NCI-H2107 (cell line): Measurements from ENCODE around the gene ST3GAL3.

ENCODE experiments used
- DNase-seq: peaks from one replicate; lab custom pipeline; 2025; lab: John Stamatoyannopoulos, UW

The ST3GAL3 gene, protein sequence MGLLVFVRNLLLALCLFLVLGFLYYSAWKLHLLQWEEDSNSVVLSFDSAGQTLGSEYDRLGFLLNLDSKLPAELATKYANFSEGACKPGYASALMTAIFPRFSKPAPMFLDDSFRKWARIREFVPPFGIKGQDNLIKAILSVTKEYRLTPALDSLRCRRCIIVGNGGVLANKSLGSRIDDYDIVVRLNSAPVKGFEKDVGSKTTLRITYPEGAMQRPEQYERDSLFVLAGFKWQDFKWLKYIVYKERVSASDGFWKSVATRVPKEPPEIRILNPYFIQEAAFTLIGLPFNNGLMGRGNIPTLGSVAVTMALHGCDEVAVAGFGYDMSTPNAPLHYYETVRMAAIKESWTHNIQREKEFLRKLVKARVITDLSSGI

DNA sequence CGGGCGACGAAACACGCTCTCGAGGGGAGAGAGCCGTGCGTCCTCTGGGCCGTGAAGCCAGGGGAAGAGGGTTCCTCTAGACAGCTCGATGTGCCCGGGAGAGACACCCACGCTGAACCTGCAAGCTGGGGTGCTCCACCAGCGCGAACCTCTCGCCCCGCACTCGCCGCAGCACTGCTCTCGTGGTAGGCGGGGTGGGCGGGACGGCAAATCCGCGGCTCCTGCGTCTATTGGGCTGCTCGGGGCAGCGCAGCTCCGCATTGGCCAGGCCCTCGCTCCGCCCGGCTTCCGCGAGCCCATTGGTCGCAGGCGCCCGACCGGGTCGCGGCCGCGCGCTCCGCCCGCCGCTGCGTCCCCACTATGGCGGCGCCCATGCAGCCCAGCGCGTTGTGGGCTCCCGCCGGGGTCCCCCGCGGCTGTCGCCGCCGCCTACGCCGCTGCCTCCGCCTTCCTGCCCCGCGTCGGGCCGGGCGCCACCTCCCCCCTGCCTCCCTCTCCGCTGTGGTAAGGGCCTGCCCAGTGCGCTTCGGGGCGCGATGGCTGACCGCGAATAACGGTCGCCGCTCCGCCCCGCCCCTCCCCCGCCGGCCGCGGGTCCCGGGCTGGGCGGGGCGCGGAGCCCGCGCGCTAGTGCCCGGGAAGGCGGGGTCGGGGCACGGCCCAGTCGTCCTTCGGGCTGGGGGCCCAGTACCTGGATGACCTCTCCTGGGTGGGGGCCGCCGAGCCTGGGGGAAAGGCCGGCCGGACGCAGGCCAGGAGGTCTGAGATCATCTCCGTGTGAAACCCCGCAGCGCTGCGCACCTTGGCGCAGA, at the start of gene ST3GAL3:
Gene ST3GAL3, plus strand, starts transcription at position 347 of the 812 bp plus-strand sequence. CDS start 28,727 bp downstream, outside the sequence.
- DNase-seq = peak; percentile 89

DNA sequence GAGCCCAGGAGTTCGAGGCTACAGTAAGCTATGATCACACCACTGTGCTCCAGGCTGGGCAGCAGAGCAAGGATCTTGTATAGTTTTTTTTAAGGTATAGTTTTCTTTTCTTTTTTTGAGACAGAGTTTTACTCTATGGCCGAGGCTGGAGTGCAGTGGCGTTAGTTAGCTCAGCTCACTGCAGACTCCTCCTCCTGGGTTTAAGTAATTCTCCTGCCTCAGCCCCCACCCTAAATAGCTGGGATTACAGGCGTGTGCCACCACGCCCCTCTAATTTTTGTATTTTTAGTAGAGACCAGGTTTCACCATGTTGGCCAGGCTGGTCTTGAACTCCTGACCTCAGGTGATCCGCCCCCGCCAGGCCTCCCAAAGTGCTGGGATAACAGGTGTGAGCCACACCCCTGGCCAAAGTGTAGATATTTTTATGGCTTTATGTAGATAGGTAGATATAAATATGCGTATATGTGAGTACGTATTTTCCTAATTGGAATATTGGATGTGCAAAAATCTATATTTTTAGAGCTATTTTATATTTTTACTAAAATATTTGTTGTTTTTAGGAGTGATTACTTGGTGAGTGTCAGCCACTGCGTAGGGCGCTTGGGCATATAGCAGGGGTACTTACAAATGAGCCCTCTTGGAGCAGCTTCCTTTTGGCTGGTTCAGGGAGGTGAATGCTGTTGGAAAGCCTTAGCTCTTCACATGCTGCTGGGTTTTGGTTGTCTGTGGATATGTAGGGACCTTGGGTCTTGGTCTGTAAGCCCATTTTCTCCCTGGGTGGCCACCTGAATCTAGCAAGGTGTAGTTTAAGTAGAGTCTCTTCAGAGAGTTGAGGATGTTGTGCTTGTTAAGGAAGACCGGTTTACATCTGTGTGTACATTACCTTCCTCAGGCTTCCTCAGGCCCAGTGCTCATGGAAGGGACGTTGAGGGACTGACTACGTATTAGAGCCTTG, 47.8 kb upstream of the ST3GAL3 start:
- DNase-seq = no peak

GRCh38 chr1:43660355-43660754, 47.0 kb upstream of the ST3GAL3 start:
- no peak for DNase-seq

DNA sequence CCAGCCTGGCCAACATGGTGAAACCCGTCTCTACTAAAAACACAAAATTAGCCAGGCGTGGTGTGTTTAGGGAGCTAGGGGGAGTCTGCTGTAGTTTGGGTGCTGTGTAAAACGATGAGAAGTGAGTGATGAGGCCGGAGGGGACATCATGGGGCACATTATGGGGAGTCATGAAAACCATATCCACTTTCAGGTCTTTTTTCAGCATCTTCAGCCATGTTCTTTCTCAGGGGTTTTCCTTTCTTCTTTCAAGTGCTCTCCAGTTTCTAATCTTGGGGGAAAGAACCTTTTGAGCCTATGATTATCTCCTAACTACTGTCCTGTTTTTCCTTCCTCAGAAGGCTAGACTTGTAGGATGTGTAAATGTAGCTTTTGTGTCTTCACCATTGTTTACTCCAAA, 43.0 kb upstream of the ST3GAL3 start:
- DNase-seq = no peak

DNA sequence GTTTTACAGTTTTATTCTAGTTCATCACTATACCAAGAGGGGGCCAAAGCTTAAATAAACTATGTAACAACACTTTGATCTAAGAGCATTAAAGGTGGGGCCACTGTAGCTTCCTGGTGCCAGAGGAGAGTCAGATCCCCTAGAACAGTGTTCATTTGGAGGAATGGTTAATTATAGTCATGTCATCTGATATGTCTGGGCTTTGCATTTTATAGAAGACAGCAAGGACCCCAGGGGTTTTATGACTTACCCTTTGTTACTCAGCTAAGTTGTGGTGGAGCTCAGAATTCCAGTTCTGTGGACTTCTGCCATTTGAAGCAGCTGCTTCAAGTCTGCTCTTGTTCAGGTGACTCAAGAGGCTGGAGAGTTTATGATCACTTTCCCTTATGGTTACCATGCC, 40.7 kb upstream of the ST3GAL3 start:
- DNase-seq = peak; percentile 43

DNA sequence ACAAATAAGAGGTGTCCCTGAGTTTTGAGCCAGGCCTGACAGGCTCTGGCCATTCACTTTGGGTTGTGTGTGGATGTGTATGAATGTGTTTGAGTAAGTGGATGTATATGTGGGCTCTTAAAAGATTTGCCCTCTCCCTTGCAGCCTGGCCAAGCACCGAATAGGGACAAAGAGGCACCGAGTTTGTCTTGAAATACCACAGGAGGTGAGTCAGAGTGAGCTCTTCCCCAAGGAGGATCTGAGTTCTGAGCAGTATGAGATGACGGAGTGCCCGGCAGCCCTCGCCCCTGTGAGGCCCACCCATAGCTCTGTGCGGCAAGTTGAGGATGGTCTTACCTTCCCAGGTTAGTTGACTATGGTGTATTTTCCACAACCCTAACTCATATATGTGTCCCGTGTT, 38.4 kb upstream of the ST3GAL3 start:
- no peak for DNase-seq

- DNase-seq = no peak
Observed at GRCh38 chr1:43669878-43670277, 37.5 kb upstream of the ST3GAL3 start.

GRCh38 chr1:43671193-43671592, 36.1 kb upstream of the ST3GAL3 start:
- no peak for DNase-seq

GRCh38 chr1:43671626-43672330, 35.6 kb upstream of the ST3GAL3 start:
- DNase-seq = no peak

GRCh38 chr1:43673261-43673660, 34.1 kb upstream of the ST3GAL3 start:
- DNase-seq = no peak

DNA sequence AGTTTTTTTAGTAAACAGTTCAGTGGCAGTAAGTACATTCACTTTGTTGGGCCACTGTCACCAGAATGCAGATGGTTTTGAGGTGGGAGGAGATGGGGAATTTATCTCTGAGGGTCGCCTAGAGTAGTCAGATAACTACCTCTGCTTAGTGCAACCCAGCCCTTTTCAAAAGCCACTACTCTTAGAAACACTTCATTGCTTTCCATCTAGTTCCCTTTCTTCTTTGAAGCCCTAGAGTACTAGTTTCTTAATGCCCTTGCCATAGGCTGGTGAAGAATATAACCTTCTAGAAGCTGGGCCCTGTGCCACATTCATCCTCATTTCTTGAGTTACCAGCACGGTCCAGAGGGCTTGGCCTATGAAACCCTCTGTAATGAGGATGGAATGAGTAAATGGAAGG, 28.4 kb upstream of the ST3GAL3 start:
- no peak for DNase-seq

- no peak for DNase-seq
Observed at GRCh38 chr1:43683560-43683959, 23.8 kb upstream of the ST3GAL3 start.

GRCh38 chr1:43686801-43687200, 20.5 kb upstream of the ST3GAL3 start:
- DNase-seq = no peak

DNA sequence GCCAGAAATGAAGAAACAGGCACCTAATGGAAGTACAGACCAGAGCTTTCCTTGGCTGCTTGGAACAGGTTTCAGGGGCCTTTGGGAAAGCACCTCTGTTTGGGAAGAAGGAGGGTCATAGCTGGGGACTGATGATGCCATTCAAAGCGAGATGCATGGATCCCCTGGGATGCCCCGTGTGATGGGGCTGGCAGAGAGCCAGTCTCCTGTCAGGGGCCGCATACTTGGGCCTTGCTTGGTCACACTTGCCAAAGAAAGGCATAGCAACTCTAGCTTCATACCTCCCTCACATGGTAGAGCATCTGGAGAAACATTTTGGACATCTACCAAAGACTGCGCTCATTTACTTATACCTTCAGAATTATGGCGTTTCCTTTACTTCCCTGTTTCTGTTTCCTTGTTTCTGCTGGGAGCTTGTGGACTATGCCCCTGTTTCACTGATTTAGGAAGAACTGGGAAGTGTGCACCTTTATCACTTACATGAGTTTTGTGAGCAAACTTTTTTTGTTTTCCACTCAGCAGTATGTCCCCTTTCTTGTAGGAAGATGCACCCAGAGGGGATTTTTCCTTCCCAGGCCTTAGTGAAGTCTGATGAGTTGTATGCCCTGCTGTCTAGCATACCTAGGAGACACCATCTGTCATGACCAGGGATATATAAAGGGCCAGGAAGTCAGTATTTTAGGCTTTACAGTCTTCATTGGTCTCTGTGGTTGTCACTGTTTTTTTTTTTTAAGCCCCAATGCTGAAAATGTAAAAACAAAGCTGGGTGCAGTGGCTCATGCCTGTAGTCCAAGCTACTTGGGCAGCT, 19.8 kb upstream of the ST3GAL3 start:
- DNase-seq = no peak

DNA sequence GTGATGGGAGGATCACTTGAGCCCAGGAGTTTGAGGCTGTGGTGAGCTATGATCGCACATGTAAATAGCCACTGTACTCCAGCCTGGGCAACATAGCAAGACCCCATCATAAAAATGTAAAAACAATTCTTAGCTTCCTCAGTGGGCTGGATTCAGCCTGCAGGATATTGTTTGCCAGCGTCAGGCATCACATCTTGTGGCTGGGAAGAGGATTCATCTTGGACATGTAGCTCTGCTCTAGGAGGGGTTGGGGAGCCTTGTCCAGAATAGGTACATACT, 19.3 kb upstream of the ST3GAL3 start:
- no peak for DNase-seq

GRCh38 chr1:43688594-43689000, 18.7 kb upstream of the ST3GAL3 start:
- DNase-seq = no peak

DNA sequence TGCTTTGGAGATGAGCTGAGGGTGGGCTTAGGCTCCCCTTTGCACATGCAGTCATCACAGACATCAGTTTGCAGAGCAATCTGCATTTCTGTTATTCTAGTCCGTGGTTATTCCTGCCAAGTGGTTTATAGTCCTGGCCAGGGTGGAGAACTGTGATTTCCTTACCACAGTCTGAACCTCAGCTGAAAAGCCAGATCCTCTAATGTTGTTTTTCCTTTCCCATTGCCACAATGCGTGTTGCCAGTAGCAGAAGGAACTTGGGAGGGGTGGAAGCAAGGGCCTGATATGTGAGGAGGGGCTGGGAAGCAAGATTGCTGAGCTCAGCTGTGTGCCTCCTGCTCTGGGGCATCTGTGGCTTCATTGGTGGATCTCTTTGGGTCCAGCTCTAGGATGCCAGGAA, 18.0 kb upstream of the ST3GAL3 start:
- no peak for DNase-seq

DNA sequence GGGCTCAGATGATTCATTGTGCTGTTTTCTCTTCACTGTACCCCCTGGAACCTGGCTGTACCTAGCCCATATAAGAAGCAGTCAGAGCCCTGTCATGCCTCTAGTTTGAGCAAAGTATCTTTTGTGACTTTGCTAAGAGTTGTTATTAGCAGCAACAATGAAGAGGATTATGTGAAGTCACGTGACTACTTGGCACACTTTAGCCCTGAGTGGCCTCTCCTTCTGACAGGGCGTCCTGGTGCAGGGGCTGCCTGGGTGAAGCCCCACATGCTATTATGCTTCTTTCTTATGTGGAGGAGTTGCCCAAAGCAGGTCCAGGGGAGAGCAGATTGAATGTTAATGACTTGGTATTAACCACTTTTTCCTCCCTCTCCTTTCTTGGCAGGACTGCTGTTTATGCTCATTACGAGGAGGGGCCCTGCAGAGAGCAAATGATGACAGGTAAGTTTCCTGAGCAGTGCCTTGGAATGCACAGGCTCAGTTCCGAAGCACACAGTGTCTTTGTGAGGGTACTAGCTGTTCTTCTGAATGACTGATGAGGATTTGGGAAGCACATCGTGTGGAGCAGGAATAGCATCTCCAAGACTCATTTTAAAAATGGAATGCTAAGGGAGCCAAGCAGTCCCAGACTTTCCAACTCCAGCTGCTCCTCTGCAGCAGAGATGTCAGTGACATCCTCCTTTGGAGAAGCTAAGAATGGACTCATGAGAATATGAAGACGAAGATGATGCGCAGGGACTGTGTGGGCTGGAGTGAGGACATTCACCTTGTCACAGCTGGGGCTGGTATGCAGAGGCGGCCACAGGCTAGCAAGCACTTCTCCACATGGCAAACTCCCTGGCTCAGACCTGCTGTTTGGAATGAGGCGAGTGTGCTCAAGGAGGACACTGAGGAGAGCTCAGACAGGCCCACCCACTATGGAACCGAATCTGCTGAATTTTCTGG, 15.2 kb upstream of the ST3GAL3 start:
- DNase-seq = no peak

DNA sequence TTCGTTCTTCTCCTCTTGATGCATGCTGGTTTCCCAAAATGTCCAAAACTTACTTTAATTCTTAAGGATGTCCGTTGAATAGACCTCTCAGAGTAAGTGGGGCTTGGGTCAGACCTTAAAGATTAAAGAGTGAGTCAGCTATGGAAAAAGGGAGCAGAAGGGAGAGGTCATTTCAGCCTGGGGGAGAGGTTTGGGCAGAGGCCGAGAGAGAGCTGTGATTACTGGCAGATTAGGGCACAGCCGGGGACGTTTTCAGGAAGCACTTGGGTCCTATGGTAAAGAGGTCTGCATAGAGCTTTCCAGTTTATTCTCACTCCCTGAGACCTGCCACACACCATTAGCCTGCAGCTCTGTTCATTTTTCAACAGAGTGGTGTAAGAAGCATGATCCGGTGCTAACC, 14.0 kb upstream of the ST3GAL3 start:
- no peak for DNase-seq

DNA sequence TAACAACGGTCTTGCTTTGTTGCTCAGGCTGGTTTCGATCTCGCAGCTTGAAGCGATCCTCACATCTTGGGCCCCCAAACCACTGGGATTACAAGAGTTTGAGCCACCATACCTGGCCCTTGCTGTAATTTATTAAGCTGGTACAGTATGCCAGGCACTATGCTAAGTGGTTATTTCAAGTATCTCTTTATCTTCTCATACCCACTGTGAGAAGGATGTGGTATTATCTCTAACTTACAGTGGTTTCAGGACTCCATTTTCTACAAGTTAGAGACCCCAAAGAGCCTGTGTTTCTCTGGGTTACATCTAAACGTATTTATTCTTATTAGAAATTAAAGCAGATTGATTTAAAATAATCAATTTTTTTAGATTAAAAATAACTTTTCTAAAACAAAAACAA, 8.1 kb upstream of the ST3GAL3 start:
- DNase-seq = no peak
